ENCODE measurements around the gene NELL2.

NELL2 gene

DNA sequence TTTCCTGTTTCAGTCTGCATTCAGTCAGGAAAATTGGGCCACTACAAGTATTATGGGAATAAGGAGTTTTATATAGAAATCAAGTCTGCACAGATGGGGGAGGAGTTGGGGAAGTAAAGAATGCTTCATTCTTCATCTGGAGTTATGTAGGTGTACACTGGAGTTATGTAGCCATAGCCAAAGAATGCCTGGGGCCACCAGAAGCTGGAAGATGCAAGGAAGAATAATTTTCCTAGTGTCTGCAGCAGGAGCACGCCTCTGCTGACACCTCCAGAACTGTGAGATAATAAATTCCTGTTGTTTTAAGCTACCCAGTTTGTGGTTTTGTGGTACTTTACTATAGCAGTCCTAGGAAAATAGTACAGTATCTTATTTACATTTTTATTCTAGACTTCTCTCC is 333.4 kb downstream of the NELL2 start:
- no peak for DNase-seq (ENCODE audit: low read depth in 3 of 3)

DNA sequence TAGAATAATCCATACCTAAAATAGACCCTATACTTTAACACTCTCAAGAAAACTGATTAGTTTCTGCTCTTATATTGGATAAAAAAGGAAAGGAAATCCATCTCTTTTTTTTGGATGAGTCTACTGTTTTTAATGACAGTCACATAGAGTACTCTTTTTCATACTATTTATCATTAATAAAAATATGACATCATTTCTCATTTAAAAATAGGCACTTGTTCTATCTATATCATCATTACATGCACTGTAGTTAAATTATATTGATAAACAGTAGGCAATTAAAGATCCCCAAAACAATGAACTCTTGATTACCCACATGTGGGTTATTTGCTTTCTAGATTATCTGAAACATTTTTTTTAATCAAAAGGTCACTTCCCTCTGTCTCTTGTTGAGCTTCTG is 338.8 kb downstream of the NELL2 start:
- DNase-seq (ENCODE audit: low read depth in 3 of 3), result no peak

DNA sequence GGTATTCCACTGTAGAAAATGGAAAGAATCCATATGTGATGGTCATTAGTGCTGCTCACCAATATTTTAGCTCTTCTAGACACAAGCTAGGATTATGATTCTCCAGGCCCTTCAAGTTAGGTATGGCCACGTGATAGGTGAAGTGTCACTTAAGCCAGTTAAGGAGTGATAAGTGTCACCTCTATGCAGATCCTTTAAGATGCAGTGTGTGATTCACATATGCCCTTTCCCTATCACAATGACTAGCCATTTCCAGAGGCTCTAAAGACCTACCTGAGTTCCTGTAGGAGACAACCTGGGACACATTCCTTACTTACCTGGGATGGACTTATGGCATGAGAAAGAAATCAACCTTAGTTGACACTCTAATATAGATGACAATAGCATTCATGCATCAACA is 343.2 kb downstream of the NELL2 start:
- no peak for DNase-seq (ENCODE audit: low read depth in 3 of 3)

DNA sequence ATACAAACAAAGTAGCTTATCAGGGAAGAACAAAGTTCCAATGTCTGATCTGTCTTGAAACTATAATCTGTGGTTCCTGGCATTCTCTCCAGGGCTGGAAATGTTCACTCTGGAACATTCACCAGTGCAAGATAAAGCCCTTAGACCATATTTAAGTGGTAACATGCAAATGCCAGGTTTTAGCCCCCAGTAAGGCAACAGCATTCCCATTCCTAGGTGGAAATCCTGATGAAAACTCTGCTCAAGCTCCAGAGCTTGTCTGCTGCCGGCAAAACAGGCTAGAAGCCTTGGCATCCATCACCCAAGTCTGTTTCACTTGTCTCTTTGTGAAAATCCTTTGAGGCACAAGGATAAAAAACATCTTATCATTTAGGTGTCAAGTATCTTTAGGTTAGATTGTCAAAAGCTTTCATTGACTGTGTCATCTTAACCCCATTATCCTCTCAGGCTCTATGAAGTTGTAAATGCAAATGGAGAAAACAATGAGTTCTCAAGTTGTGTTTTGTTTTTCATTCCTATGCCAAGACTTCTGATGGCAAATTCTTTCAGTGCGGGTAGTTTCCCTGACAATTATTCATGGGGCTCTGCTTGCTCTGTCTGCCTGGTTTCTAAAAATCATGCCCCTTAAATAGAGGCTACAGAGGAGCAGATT is 344.7 kb downstream of the NELL2 start:
- DNase-seq (ENCODE audit: low read depth in 3 of 3), result no peak

DNA sequence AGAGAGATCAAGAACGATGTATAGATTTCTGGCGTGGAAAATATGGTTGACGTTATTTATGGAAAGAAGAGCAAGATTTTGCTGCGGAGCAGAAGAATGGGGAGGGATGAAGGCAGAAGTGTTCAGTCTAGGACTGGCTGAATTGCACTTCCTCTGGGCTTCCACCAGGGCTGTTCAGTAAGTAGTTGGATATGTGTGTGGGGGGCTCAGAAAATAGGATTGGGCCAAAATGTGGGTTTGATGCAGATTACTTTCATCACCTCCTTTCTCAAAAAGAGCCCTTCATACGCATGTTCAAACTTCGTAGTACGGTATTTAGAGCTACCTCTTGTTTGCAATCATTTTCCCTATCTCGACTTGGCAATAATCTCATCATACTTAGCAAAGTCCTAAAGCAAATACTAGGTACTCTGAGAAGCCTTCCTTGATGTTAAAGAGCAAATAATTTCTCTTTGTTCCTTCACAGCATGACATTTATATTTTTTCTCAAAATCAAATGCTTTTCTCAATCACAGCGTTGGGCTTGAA is 349.4 kb downstream of the NELL2 start:
- DNase-seq (ENCODE audit: low read depth in 3 of 3), result no peak

DNA sequence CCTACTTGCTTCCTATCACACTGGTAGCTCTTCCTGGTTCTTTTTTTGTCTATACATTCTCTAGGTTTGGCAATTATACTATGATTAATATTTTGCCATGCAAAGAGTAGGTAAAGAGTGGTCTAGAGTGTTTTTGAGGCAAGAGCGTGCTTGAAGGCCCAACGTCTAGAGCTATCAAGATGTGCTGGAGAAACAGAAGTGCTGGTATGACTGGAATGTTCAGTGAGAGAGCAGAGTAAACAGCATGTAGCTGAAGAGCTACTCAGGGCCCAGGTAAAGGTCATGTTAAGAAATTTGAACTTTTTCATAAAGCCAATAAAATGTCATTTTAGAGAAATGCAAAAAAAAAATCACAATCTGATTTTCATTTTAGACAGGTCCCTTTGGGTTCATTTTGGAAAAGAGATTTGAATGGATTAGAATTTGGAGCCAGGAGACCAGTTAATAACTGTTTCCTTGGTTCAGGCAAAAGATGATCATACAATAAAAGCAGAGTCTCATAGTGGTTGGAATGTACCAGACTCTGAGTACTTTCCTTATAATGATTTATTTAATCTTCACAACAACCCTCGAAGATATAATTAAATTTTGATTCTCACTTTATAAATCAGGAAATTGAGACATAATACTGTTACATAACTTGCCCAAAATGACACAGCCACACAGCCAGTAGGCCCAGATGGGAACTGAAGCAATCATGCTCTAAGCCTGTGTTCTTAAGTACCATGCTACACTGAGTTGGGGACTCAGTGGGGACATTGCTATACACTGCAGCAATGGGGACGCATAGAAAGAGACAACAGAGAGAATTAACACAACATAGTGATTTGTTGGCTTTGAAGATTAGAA is 350.1 kb downstream of the NELL2 start:
- DNase-seq (ENCODE audit: low read depth in 3 of 3), result no peak

DNA sequence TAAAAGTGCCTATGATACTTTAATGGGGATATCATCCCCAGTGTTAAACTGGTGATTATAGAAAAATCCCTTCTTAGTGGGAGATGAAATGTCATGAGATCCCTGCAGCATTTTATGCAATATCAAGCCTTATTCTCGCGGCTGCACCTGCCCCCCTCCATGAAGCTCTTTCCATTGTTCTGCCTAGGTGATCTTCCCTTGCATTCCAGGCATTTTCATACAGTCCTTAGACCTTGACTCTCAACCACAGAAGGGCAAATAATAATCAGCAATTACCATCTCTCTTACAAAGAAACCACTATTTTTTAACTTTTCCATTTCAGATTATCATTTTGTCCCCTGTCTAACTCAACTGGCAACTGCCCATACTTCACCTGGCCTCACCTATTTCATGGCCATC is 352.3 kb downstream of the NELL2 start:
- no peak for DNase-seq (ENCODE audit: low read depth in 3 of 3)

DNA sequence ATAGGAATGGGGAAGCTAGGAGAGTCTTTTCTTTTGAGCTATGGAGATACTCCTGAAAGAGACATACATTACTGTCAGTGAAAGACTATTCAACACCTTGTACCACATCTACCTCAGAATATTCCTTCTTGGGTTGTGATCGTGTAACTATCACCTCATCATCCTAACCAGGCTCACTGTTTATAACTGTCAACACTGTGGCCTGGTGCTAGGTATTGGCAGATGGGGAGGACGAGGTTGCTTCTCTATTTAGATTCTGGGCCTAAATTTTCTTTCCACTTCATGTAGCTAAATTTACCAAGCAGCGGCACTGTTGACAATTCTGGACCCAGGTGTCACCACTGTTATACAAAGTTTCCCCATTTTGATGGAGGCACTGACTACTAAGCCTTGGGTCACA is 354.4 kb downstream of the NELL2 start:
- DNase-seq (ENCODE audit: low read depth in 3 of 3), result no peak

DNA sequence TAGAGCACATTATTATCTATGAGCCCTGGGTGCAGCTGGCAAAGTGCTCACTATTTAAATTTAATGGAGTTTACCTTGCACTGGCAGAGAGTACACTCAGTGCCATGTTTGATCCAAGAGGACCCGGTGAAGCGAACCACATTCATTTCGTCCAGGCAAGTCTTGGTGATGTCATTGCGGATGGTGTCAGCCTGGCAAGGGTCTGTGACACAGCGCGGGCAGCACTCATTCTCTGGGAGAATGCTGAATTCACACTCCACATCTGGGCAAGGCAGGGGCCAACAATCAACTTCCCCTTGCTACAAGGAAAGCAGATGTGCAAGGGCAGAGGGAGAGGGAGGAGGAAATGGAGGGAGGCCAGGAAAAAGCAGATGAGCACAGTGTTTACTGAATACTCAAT is 356.2 kb downstream of the NELL2 start:
- DNase-seq (ENCODE audit: low read depth in 3 of 3), result no peak

DNA sequence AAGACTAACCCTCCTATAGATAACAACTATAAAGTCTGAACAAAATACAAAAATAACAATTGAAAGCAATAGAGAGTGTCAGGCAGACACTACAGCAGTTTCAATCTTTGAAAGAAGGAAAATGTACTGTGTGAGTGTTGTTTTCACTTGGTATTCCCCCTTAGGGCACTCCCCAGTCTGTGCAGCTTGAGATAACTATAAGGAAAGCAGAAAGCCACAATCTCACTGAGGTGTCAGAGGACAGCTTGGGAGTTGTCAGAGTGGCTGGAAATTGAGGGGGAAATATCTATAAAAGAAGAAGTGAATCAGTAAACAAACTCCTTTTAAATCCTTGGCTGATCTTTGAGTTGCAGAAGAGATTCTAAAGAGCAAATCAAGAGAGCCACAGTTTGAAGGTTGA is 364.8 kb downstream of the NELL2 start:
- DNase-seq (ENCODE audit: low read depth in 3 of 3), result no peak

DNA sequence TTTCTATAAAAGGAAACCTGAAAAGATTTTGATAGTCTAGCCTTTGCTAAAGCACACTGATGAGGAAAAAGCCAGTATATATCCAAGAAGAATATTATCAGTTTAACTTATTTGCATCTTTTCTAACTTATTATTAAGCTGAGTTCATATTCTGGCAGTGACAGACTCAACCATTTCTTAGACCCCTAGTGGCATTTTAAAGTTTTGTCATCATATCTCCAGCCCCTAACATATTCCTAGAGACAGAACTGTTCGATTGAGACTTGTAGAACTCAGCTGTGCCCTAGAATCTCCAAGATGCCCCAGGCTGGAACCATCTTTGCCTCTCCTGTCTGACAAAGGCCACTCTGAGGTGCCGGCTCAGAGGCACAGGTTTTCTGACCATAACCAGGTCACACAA is 365.6 kb downstream of the NELL2 start:
- DNase-seq (ENCODE audit: low read depth in 3 of 3), result no peak

DNA sequence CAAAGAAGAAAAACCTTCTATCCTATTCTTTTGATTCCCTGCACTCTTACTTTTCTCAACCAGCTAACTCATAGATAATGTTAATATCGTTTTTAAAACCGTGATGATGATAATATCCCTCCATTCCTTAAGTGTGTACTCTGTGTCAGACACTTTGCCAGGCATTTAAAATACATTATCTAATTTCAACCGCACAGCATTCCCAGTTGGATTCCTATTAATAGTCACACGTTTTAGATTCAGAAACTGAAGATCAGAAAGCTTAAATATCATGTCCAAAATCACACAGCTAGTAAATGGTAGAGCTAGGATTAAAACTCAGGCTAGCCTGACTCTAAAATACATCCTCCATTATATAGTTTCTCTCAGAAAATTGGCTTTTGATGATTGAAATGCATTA is 366.0 kb downstream of the NELL2 start:
- no peak for DNase-seq (ENCODE audit: low read depth in 3 of 3)

DNA sequence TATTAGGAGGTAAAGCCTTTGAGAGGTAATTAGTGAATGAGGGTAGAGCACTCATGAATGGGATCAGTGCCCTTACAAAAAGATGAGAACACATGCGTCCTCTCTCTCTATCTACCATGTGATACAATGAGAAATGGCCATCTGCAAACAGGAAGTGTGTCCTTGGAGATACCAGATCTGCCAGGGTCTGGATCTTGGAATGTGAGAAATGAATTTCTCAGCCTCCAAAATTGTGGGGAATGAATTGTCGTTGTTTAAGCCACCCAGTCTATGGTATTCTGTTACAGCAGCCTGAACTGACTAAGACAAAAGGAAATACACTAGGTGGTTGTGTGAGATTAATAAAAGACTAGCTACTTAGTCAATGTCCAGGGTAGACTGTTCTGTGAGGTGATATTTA is 366.6 kb downstream of the NELL2 start:
- DNase-seq (ENCODE audit: low read depth in 3 of 3), result no peak

DNA sequence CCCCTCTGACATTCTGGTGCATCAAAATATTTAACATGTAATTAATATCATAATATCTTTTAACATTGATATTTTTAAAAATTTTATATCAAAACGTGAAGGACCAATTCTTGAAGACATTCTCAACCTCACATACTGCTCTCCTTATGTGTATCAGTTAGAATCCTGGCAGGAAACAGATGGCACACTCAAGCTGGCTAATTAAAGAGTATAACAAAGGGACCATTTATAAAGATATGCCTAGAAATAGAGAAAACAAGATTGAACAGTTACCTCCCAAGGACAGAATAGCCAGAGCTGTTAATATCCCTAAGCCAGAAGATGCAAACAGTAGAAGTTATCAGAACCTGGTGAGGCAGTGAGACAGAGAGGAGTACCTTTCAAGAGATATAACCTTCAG is 368.7 kb downstream of the NELL2 start:
- DNase-seq (ENCODE audit: low read depth in 3 of 3), result no peak

DNA sequence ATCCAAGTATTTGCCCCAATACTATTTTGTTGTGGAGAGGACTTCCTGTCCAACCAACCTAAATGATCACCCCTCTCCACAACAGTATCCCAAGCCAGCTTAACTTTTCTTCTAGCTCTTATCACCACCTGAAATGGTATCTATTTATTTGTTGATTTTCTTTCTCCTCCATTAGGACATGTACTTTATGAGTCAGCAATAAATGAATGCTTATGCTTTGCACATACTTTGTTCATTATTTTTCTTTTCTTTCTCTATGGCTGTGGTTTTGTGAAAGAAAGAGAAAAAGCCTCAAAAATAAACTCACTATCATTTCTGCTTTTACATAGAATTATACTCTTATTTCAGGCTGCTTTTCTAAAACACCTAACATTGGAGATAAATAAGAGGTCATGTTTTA is 371.3 kb downstream of the NELL2 start:
- no peak for DNase-seq (ENCODE audit: low read depth in 3 of 3)

DNA sequence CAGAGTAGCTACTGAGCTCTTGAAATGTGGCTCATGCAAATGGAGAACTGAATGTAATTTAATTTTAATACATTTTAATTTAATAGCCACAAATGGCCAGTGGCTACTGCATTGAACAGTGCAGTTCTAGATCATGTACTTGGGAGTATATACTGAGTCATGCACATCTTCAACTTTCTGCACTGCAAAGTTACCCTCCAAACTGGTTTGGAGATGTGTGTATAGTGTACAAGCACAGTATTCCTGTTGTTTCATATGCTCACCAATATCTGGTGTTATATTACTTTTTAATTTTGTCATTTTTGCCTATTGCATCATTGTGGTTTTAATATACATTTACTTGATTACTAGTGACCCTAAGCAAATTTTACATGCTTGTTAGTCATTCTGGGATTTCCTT is 372.8 kb downstream of the NELL2 start:
- no peak for DNase-seq (ENCODE audit: low read depth in 3 of 3)

DNA sequence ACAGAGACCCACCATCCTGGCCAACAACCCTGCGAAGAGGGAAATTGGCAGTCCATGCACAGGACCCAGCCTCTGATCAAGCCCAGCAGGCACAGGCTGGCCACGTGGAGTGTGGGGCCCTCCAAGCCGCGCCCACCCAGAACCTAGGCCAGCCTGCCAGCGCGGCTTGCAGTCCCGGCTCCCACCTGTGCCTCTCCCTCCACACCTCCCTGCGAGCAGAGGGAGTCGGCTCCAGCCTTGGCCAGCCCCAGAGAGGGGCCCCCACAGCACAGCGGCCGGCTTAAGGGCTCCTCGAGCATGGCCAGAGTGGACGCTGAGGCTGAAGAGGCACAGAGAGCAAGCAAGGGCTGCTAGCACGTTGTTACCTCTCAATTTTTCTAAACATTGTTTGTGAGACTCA is 373.4 kb downstream of the NELL2 start:
- no peak for DNase-seq (ENCODE audit: low read depth in 3 of 3)

DNA sequence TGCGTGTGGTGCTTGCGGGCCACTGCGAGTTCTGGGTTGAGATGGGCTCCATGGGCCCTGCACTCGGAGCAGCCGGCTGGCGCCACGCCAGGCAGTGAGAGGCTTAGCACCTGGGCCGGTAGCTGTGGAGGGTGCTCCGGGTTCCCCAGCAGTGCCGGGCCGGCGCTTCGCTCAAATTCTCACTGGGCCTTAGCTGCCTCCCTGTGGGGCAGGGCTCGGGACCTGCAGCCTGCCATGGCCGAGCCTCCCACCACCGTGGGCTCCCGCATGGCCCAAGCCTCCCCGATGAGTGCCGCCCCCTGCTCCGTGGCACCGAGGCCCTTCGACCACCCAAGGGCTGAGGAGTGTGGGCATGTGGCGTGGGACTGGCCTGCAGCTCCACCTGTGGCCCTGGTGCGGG is 375.7 kb downstream of the NELL2 start:
- no peak for DNase-seq (ENCODE audit: low read depth in 3 of 3)

DNA sequence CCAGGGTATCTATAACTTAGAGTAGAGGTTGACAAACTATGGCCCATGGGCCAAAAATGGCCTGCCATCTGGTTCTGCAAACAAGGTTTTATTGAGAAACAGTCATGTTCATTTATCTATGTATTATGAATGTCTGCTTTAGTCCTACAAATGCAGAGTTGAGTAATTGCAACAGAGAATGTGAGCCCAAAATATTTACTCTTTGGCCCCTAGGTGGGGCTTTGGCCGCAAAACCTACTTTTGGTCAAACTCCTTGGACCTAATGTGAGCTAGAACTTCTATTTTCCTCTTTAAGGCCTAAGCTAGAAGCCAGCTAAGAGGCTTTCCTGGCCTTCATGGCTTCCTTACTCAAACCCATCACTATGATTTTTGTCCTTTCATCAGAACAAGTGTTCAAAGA is 379.1 kb downstream of the NELL2 start:
- DNase-seq (ENCODE audit: low read depth in 3 of 3), result no peak

DNA sequence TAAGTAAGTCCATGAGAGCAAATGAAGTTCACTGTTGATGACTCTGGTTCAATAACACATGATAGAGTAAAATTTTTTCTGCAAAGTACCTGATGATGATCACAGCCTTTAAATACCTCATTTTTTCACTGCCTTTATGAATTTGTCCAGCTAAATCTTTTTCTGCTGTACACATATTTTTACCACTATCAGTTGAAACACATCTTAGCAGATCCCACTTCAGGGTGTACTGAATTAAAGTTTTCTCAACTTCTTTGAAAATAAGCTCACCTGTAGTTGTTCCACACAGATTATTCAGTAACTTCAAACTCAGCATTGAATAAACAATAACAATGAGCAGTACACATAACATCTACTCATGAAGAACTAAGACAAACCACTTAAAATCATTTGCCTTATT is 385.9 kb downstream of the NELL2 start:
- DNase-seq (ENCODE audit: low read depth in 3 of 3), result no peak

DNA sequence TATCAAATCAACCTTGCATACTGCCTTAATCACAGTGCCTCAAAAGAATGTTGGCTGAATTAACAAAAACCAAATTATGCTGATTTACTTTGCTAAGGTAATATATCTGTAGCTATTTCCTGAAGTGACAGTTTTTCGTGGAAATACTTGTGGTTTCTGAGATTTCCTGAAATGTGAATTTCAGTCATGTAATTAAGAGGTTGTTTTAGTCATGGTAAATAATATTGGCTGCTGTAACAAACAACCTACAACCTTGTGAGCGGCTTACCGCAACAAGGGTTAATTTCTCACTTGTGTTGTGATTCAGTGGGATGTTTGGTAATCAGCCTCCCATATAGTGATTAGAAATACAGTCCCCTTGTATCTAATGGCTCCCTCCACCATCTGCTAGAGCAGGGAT is 387.9 kb downstream of the NELL2 start:
- no peak for DNase-seq (ENCODE audit: low read depth in 3 of 3)

DNA sequence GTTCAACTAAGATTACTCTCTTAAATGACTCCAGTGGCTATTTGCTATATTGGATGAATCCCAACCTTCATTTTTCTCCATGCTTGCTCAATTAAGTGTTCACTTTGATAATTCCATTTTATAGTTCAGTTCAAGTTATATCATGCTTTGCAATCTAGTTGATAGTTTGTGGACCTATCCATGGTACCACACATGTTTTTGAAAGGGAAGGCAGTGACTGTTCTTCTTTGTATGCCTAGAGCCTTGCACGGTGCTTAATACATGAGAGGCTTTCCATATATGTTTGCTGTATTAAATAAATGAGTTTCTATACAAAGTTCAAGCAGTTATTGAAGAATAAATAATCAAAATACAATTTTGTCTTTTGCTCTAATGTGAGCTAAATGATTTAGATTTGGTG is 391.3 kb downstream of the NELL2 start:
- DNase-seq (ENCODE audit: low read depth in 3 of 3), result no peak

DNA sequence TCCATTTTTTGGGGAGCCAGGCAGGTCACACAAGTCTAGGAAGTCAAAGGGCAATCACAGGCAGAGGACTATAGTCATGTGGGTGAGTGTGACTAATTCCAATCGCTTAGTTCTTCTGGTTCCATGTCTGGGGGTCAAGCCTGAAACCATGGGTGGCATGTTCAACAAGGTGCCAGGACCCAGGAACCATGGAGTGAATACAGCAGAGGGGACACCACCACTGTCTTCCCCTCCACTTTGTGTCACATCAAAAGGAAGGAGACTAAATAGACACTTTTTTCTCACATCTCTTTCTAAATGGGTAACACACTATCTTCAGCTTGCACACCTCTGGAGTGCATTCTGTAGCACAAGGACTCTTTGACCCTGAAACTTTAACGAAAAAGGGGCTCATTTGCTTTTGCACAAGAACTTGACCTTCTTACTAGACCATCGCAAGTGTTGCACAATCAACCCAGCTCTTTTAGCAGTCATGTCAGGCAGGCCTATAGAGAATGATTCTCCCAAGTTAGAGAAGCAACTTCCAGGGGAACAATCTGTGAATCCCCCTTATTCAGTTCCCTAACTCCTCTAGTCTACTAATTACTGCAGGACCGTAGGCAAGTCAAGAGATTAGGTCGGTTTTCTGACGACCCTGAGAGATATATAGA is 398.7 kb downstream of the NELL2 start:
- DNase-seq (ENCODE audit: low read depth in 3 of 3), result no peak
